CD4-positive, alpha-beta memory T cell (primary cell): Measurements from ENCODE around the gene GAA. TPM values are rescaled to one million over a fixed set of nuclear protein-coding genes. Genes with fewer than 3 reads are reported as not detected.

Experiments used
- CTCF ChIA-PET: fragments of 350-600 bp; sonication (Branson Sonifier 250); formaldehyde crosslinking; loops from one replicate; lab custom pipeline; 2021; ENCODE audit warnings: inconsistent platforms; ENCODE audit not compliant: partially characterized antibody; lab: Charles Lee
- POLR2A ChIA-PET: fragments of 350-600 bp; sonication (Branson Sonifier 250); formaldehyde crosslinking; loops from one replicate; lab custom pipeline; 2021; ENCODE audit not compliant: partially characterized antibody; lab: Charles Lee
- DNase-seq, 5 donors: peaks; one replicate each; pipeline versions ENCODE4 v3.0.0 to v3.0.0-alpha.2; 2020 to 2022; ENCODE audit warnings: mixed read lengths in 1 of 5
- H3K27ac ChIP-seq: one replicate; pipeline ENCODE4 v1.7.0; 2013; ENCODE audit warnings: low read depth, low read length
- H3K27me3 ChIP-seq: 2 replicates; pipeline ENCODE4 v1.7.0; 2013; ENCODE audit warnings: mild to moderate bottlenecking, low read length, moderate library complexity; ENCODE audit not compliant: insufficient read depth
- H3K36me3 ChIP-seq: 2 replicates; pipeline ENCODE4 v1.7.0; 2013; ENCODE audit warnings: mild to moderate bottlenecking, low read length, moderate library complexity; ENCODE audit not compliant: insufficient read depth
- H3K4me1 ChIP-seq: 2 replicates; pipeline ENCODE4 v1.7.0; 2013; ENCODE audit warnings: mild to moderate bottlenecking, low read length, moderate library complexity; ENCODE audit not compliant: insufficient read depth
- H3K4me3 ChIP-seq, 2 donors: one replicate each; pipeline ENCODE4 v1.7.0; 2013; ENCODE audit warnings: low read length in 2 of 2, mild to moderate bottlenecking in 1 of 2
- H3K9me3 ChIP-seq, 2 donors: one replicate each; pipeline ENCODE4 v1.7.0; 2013; ENCODE audit warnings: low read length in 2 of 2, control low read depth in 1 of 2; ENCODE audit not compliant: control insufficient read depth in 1 of 2
- H3K27ac Mint-ChIP-seq, 7 donors: one replicate each; pipeline ENCODE4 v1.8.0; 2020 to 2021; ENCODE audit warnings: mixed read lengths in 7 of 7, mild to moderate bottlenecking in 6 of 7, inconsistent platforms in 3 of 7, moderate library complexity in 3 of 7
- H3K27me3 Mint-ChIP-seq, 2 donors: one replicate each; pipeline ENCODE4 v1.8.0; 2020 to 2021; ENCODE audit warnings: mixed read lengths in 2 of 2
- H3K36me3 Mint-ChIP-seq, 2 donors: one replicate each; pipeline ENCODE4 v1.8.0; 2020 to 2021; ENCODE audit warnings: mixed read lengths in 2 of 2, inconsistent platforms in 1 of 2, mild to moderate bottlenecking in 1 of 2
- H3K4me1 Mint-ChIP-seq, 4 donors: one replicate each; pipeline ENCODE4 v1.8.0; 2020 to 2021; ENCODE audit warnings: mixed read lengths in 4 of 4, mild to moderate bottlenecking in 1 of 4
- H3K4me3 Mint-ChIP-seq, 8 donors: one replicate each; pipeline ENCODE4 v1.8.0; 2020 to 2021; ENCODE audit warnings: mixed read lengths in 8 of 8, mild to moderate bottlenecking in 7 of 8, moderate library complexity in 6 of 8, inconsistent platforms in 3 of 8
- H3K9me3 Mint-ChIP-seq, 8 donors: one replicate each; pipeline ENCODE4 v1.8.0; 2020 to 2021; ENCODE audit warnings: mixed read lengths in 8 of 8, mild to moderate bottlenecking in 5 of 8, inconsistent platforms in 3 of 8, moderate library complexity in 1 of 8
- intact Hi-C: fragments of 100-400 bp; cut with micrococcal nuclease; formaldehyde crosslinking; loops from one replicate; pipeline ENCODE4 v1.15.1; 2023
- polyA plus RNA-seq, 2 donors: library from polyadenylated mRNA; unstranded; fragments of 300-500 nt; fragmentation: Illumina TruSeq; gene quantifications; one replicate each; pipeline ENCODE4 v1.2.3, GENCODE V29; 2021
- total RNA-seq, 2 experiments: library from RNA; stranded (reverse); gene quantifications; one replicate each; pipeline ENCODE4 v1.2.3, GENCODE V29; 2021

The GAA gene
- total and polyA plus RNA-seq, 4 experiments from 2014 or later, result 14.5 to 44.8 (median 28.2) TPM

DNA sequence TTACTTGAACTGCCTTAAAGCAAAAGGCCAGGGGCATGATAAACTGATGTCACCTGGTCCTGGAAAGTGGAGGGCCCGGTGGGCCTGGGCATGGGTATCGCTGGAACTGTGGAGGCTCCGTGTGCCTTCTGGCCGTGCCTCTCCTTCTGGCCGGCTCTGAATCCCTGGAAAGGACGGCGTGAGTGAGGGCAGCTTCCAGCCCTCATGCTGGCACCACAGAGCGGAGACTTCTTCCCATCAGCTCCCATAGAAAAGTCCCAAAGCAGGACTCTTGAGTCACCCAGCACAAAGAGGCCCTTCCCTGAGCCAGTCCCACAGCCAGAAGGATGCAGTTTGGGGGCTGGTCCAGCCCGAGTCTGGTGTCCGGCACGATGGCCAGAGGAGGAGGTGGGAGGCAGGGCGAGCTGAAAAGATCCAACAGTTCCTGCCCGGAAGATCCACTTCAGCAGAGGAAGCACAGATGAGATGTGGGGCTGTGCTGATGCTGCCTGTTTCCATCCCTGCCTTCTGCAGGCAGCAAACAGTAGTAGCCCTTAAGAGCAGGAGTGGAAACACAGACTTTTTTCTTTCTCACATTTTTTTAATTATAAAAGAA lies 7.8 kb downstream of the GAA start:
- H3K4me3 ChIP-seq, result no peak overlapping the region
- ChIA-PET POLR2A (interaction anchor here (1.3 kb wide), 1 partner anchor 8 kb away, joined by 5 read pairs; the partner anchor contains the start of gene GAA), CTCF (interaction anchor here (2.5 kb wide), 1 partner anchor 8 kb away, joined by 7 read pairs; the partner anchor contains the start of gene GAA)
- no peak overlapping the region for H3K27ac ChIP-seq
- Mint-ChIP-seq H3K9me3 (no peaks in the 10 kb centered on the region), H3K4me3 (no peak overlapping the region), H3K27me3 (no peaks in the 10 kb centered on the region), H3K36me3 (no peaks in the 10 kb centered on the region), H3K27ac (no peak overlapping the region), H3K4me1 (no peaks in the 10 kb centered on the region)
- H3K27me3 ChIP-seq, result no peaks in the 10 kb centered on the region
- no peaks in the 10 kb centered on the region for H3K36me3 ChIP-seq
- intact Hi-C loops, result no loop called here
- H3K4me1 ChIP-seq, result no peaks in the 10 kb centered on the region
- no peak for DNase-seq
- H3K9me3 ChIP-seq, result no peaks in the 10 kb centered on the region

DNA sequence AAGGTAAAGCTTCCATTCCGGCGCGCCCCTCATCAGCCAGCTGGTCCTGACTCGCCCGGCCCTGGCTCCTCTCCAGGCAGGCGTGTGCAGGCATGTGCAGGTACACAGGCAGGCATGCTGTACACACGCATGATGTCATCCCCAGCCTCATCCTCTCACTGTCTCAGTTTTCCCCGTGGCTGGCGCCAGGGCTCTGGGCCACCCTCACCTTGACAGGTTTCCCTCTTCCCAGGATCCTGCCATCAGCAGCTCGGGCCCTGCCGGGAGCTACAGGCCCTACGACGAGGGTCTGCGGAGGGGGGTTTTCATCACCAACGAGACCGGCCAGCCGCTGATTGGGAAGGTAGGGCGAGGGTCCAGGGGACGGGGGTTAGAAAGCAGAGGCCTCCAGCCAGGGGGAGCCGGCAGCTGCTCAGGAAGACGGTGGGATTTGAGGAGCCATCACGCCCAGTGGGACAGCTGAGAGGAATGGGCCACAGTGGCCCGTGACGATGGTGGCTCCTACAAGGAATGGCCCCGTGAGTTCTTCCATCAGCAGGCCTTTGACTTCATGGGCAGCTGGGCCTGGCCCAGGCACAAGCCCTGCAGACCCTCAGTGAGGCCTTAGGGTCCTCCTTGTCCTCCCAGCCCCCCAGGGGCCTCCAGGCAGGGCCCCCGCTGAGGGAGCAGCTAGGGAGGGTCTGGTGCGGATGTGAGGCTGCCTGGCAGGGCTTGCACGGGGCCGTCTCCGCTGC lies 8.5 kb downstream of the GAA start:
- Histone ChIP-seq H3K36me3 (no peaks in the 10 kb centered on the region), H3K4me3 (no peak overlapping the region), H3K27ac (no peak overlapping the region), H3K9me3 (no peaks in the 10 kb centered on the region), H3K4me1 (no peaks in the 10 kb centered on the region), H3K27me3 (no peaks in the 10 kb centered on the region)
- H3K27me3 Mint-ChIP-seq, result no peaks in the 10 kb centered on the region
- H3K36me3 Mint-ChIP-seq, result no peaks in the 10 kb centered on the region
- intact Hi-C loops, result no loop called here
- ChIA-PET CTCF (interaction anchor here (2.5 kb wide), 1 partner anchor 8 kb away, joined by 7 read pairs; the partner anchor contains the start of gene GAA), POLR2A (interaction anchor here (1.3 kb wide), 1 partner anchor 8 kb away, joined by 5 read pairs; the partner anchor contains the start of gene GAA)
- DNase-seq, result no peak
- no peaks in the 10 kb centered on the region for H3K9me3 Mint-ChIP-seq
- no peaks in the 10 kb centered on the region for H3K4me1 Mint-ChIP-seq
- H3K4me3 Mint-ChIP-seq, result no peak overlapping the region
- no peak overlapping the region for H3K27ac Mint-ChIP-seq

DNA sequence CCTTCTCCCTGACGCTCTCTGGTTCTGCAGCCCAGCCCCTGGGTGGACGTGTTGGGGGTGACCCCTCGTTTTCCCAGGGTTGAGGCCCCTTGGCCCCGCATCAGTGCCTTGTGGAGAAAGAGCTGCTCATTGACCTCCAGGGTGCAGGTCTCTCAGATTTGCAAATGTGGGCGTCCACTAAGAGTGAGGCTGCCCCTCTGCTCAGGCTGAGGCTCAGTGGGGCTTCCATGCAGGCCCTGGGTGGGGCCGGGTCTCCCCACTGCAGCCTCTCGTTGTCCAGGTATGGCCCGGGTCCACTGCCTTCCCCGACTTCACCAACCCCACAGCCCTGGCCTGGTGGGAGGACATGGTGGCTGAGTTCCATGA lies 9.0 kb downstream of the GAA start:
- peaks cover 0 to 3% (median 0%) of the 10 kb centered on the region in 8 donors for H3K9me3 Mint-ChIP-seq
- intact Hi-C loops, result no loop called here
- no peaks in the 10 kb centered on the region for H3K4me1 Mint-ChIP-seq
- ChIA-PET POLR2A (interaction anchor here (1.3 kb wide), 1 partner anchor 9 kb away, joined by 5 read pairs; the partner anchor contains the start of gene GAA), CTCF (interaction anchor here (2.5 kb wide), 1 partner anchor 9 kb away, joined by 7 read pairs; the partner anchor contains the start of gene GAA)
- no peaks in the 10 kb centered on the region for H3K27me3 Mint-ChIP-seq
- Histone ChIP-seq H3K27me3 (no peaks in the 10 kb centered on the region), H3K4me3 (no peak overlapping the region), H3K4me1 (no peaks in the 10 kb centered on the region), H3K36me3 (no peaks in the 10 kb centered on the region), H3K9me3 (no peaks in the 10 kb centered on the region), H3K27ac (no peak overlapping the region)
- no peak overlapping the region for H3K4me3 Mint-ChIP-seq
- DNase-seq, result no peak
- no peak overlapping the region for H3K27ac Mint-ChIP-seq
- H3K36me3 Mint-ChIP-seq, result no peaks in the 10 kb centered on the region

DNA sequence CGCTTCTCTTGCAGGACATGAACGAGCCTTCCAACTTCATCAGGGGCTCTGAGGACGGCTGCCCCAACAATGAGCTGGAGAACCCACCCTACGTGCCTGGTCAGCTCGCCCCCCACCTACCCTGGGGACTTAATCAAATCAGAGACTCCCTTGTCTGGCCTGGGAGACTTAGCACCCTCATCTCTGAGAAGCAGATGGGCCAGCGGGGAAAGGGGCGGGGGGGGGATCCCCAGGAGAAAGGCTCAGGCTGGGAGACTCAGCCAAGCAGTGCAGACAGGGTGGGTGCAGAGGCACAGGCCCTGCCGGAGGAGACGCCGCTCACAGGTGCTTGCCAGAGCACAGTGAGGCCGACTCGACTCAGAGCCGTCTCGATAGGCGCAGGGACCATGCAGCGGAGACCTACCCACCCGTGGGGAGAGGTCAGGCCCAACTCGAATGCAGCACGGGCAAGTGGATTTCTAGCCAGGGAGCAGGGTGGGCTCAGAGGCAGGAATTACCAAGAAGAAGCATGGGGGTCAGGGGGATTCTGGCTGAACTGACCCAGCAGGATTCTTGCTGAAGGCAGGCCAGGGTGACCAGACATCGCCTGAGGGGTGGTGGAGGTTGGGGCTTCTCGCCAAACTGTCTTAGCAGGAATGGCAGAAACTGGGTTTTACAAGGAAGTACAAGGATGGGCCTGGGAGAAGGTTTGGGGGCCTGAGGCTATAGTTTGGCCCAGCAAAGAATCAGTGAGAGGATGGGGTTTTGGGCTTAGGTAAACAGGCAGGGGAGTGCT lies 9.7 kb downstream of the GAA start:
- Mint-ChIP-seq H3K9me3 (peaks cover 0 to 6% (median 0%) of the 10 kb centered on the region in 8 donors), H3K36me3 (no peaks in the 10 kb centered on the region), H3K4me1 (no peaks in the 10 kb centered on the region), H3K4me3 (no peak overlapping the region), H3K27ac (no peak overlapping the region), H3K27me3 (no peaks in the 10 kb centered on the region)
- no peak for DNase-seq
- no peaks in the 10 kb centered on the region for H3K27me3 ChIP-seq
- H3K36me3 ChIP-seq, result no peaks in the 10 kb centered on the region
- H3K9me3 ChIP-seq, result no peaks in the 10 kb centered on the region
- no peaks in the 10 kb centered on the region for H3K4me1 ChIP-seq
- no peak overlapping the region for H3K4me3 ChIP-seq
- no peak overlapping the region for H3K27ac ChIP-seq
- CTCF ChIA-PET, result interaction anchor here (2.5 kb wide), 1 partner anchor 10 kb away, joined by 7 read pairs; the partner anchor contains the start of gene GAA
- intact Hi-C loops, result no loop called here
- POLR2A ChIA-PET, result no interaction called here

DNA sequence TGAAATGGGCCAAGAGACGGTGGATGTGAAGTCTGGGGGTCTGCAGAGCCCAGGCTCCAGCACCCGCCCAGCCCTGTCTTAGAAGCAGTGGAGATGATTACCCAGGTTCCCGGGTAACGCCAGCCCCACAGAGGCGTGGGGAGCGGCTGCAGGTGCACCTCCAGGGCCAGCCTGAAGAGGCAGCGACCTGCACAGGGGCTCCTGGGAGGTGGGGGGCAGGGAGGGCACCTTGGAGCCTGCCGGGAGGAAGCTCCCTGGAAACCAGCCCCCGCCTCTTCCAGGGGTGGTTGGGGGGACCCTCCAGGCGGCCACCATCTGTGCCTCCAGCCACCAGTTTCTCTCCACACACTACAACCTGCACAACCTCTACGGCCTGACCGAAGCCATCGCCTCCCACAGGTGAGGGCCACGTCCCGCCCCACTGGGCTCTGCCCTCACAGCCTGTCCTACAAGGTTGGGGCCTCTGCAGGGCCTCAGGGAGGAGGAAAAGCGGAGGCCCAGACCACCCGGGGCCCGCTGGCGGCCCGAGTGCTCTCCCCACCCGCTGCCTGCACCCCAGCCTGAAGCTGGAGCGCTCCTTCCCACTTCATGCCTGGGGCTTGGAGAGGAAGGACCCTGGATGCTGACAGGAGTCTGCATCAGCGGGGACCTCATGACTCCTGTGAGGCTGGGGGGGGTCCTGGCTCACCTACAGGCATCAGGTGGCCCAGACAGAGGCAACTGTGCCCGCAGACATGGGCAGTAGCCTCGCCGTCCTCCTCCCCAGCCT lies 10.5 kb downstream of the GAA start:
- no peak overlapping the region for H3K4me3 ChIP-seq
- ChIA-PET POLR2A (interaction anchor here (1.1 kb wide), 1 partner anchor 10 kb away, joined by 4 read pairs; the partner anchor contains the start of gene GAA), CTCF (no interaction called here)
- no peak overlapping the region for H3K27ac Mint-ChIP-seq
- H3K36me3 ChIP-seq, result no peaks in the 10 kb centered on the region
- H3K27me3 Mint-ChIP-seq, result no peaks in the 10 kb centered on the region
- no peak overlapping the region for H3K27ac ChIP-seq
- H3K36me3 Mint-ChIP-seq, result no peaks in the 10 kb centered on the region
- DNase-seq, result no peak
- no peaks in the 10 kb centered on the region for H3K9me3 ChIP-seq
- peaks cover 0 to 6% (median 0%) of the 10 kb centered on the region in 8 donors for H3K9me3 Mint-ChIP-seq
- no peaks in the 10 kb centered on the region for H3K4me1 Mint-ChIP-seq
- intact Hi-C loops, result no loop called here
- H3K27me3 ChIP-seq, result no peaks in the 10 kb centered on the region
- no peak overlapping the region for H3K4me3 Mint-ChIP-seq
- H3K4me1 ChIP-seq, result no peaks in the 10 kb centered on the region

DNA sequence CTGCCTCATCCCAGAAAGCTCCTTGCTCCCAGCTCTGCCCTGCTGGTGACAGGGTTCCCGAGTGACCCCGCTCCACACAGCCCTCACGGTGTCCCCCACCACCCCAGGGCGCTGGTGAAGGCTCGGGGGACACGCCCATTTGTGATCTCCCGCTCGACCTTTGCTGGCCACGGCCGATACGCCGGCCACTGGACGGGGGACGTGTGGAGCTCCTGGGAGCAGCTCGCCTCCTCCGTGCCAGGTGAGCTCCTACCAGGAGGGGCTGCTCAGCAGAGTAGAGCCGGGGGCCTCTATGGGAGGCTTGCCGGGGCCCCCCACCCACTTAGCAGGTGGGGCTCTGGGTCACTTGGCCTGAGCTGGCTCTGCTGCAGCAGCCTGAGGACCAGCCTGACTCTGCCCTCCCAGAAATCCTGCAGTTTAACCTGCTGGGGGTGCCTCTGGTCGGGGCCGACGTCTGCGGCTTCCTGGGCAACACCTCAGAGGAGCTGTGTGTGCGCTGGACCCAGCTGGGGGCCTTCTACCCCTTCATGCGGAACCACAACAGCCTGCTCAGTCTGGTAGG lies 11.2 kb downstream of the GAA start:
- H3K9me3 ChIP-seq, result no peaks in the 10 kb centered on the region
- peaks cover 0 to 6% (median 0%) of the 10 kb centered on the region in 8 donors for H3K9me3 Mint-ChIP-seq
- intact Hi-C loops, result no loop called here
- no peaks in the 10 kb centered on the region for H3K4me1 Mint-ChIP-seq
- ChIA-PET CTCF (no interaction called here), POLR2A (interaction anchor here (1.1 kb wide), 1 partner anchor 11 kb away, joined by 4 read pairs; the partner anchor contains the start of gene GAA)
- no peaks in the 10 kb centered on the region for H3K27me3 Mint-ChIP-seq
- H3K27me3 ChIP-seq, result no peaks in the 10 kb centered on the region
- DNase-seq, result no peak
- H3K36me3 ChIP-seq, result no peaks in the 10 kb centered on the region
- no peak overlapping the region for H3K4me3 ChIP-seq
- no peak overlapping the region for H3K27ac ChIP-seq
- no peak overlapping the region for H3K4me3 Mint-ChIP-seq
- H3K36me3 Mint-ChIP-seq, result no peaks in the 10 kb centered on the region
- no peak overlapping the region for H3K27ac Mint-ChIP-seq
- no peaks in the 10 kb centered on the region for H3K4me1 ChIP-seq
